Stimulated activated CD4-positive, alpha-beta T cell treated with anti-CD3 and anti-CD28 coated beads, Interleukin-1b, Interleukin-23, amount 100 ng/mL, for 24 hours (primary cell): Measurements from ENCODE around the gene CKB.
A peak's percentile ranks its signal among the peaks of the same experiment; 100 is the strongest.

Experiments used
- DNase-seq, 4 experiments: peaks; one replicate each; pipeline ENCODE4 v3.0.0-alpha.2; 2020; ENCODE audit warnings: low read depth in 4 of 4, low spot score in 1 of 4

The CKB gene

GRCh38 chr14:103538291-103539055 lies 15.8 kb upstream of the CKB start:
- DNase-seq, result no peak

- no peak for DNase-seq
Observed at GRCh38 chr14:103537175-103537990, 14.8 kb upstream of the CKB start.

- no peak for DNase-seq
Observed at GRCh38 chr14:103536693-103537092, 14.1 kb upstream of the CKB start.

- no peak for DNase-seq
Observed at GRCh38 chr14:103535891-103536565, 13.4 kb upstream of the CKB start.

DNA sequence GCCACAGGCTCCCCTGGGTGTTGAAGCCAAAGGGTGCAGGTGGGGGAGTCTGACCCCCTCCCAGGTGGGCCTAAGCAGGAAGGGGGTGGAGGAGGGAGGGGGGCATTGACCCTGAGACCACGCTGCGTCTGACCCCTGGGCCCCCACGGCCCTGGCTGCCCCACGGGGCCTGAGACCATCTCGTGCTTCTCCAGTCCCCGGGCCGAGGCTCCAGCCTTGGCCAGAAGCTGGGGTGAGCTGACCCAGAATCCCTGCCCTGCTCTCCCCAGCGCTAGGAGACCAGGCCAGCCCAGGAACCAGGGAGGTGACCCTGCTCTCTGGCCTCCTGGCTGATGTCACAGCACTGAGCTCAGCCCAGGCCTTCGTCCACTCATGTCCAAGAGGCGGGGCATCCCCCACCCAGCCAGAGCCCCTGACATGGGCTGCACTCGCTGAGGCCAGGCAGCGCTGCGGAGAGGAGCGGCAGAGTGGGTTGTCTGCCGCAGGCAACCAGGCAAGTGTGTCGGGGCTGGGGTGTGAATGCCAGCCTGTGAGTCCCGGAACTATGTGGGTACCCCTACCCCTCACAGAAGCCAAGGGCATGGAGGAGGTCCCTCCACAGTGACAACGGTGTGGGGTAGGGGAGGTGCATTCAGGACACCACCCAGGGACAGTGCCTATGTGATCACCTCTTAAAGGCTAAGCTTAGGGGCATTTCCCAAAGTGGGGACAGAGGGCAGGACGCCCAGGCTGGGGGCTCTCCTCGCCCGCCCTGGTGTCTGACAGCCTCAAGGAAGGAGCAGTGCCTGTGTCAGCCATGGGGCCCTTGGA lies 12.7 kb upstream of the CKB start:
- DNase-seq, result no peak

- no peak for DNase-seq
Observed at GRCh38 chr14:103534576-103535061, 12.0 kb upstream of the CKB start.

DNA sequence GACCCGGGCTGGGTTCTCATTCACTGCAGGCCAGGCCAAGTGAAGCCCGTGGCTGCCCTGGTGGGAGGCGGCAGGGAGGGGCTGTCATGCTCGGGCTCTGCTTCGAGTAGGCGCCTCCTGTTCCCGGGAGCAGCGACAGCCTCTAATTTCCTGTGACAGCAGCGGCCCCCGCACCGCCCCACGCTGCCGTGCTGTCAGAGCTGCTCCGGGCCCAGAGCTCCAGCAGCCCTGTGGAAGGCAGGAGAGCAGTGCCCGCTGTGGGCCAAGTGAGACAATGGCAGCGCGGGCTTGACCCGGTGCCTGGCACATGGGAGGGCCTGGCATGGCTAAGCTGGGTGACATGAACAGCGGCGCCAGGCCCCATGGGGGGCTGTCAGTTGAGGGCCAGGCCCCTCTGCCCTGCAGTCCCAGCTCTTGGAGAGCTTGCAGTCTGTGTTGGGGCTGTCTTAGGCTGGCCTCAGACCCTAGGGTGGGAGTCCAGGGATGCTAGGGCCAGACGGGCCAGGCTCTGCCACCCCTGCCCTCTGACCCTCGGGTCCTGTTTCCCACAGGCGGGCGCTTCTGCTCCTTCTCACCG lies 11.5 kb upstream of the CKB start:
- no peak for DNase-seq

- no peak for DNase-seq
Observed at GRCh38 chr14:103533137-103533998, 10.7 kb upstream of the CKB start.

DNA sequence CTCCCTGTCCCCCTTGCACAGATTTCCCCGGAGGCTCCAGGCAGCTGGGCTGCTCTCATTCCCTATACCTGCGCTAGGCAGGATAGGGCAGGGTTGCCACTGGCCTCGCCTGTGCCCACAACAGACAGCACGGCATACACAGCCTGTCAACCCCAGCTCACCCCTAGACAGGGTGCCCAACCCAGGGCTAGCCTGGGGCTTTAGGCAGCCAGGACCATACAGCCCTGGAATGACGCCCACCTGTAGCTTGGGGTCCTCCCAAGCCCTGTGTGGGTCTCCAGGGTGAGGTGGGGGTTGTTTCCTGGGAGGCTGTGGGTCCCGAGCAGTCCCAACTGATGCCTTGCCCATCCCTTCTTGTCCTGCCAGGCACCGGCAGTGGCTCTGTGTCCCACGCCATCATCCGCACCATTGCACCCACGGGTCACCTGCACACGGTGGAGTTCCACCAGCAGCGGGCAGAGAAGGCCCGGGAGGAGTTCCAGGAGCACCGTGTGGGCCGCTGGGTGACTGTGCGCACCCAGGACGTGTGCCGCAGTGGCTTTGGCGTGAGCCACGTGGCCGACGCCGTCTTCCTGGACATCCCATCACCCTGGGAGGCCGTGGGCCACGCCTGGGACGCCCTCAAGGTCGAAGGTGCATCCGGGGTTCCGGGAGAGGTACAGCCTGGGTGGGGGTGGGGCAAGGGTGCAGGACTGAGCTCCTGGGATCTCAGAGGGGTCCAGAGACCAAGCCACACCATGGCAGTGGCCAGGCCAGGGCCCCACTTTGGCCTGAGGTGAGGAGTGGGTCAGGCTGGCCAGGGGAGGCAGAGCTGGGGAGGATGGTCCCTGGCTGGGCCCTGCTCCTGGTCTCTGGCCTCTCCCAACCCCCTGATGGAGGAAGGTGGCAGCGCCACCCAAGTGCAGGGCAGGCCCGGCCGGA lies 9.8 kb upstream of the CKB start:
- no peak for DNase-seq

DNA sequence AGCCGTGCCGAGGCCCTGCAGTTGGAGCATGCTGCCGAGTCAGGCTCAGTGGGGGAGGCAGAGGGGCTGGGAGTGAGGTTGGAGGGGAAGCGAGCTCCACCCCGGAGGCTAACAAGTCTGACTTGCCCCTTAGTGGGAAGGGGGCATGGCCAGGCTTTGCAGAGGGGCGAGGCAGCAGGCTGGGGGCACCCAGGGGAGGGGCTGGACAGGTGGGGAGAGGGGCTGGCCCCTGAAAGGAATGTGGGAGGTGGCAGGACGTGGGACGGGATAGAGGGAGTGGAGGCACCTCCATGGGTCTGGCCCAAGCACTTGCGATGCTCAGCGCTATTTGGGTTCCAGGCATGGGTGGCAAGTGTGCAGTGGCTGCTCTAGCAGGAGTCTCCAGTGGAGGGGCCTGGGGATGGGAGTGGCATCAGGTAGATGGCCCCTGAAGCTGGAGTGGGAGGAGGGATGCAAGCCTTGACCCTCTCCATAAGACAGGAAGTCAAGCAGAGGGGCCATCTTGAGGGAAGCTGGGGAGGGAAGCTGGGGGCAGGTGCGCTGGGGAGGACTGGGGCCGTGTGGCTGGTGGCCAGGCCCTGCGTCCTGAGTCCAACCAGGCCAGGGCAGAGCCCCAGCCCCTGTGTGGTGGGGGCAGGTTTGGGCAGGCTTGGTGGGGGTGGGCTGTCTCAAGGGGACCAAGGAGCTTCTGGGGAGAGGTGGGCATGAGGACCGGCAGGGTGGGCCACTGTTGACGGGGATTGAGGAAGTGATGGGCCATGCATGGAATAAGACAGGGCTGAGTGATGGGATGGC lies 9.0 kb upstream of the CKB start:
- no peak for DNase-seq

DNA sequence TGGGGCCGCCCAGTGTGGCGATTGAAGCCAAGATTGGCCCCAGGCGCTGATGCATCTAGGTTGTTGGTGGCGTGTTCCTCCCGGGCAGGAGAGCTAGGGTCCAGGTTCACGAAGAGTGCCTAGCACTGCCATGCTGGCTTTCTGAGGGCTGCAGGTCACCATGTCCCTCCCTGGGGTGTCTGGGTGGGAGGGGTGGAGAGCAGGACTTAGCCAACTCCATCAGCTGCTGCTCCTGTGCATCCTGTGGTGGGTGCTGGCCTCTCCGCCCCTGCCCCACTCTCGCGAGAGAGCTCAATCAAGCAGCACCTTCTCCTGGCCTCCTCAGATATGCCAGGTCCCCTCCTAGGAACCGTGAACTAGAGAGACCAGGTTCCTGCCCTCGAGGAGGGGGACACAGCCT lies 8.2 kb upstream of the CKB start:
- DNase-seq, result no peak

- DNase-seq, result no peak
Observed at GRCh38 chr14:103530390-103530789, 7.8 kb upstream of the CKB start.

DNA sequence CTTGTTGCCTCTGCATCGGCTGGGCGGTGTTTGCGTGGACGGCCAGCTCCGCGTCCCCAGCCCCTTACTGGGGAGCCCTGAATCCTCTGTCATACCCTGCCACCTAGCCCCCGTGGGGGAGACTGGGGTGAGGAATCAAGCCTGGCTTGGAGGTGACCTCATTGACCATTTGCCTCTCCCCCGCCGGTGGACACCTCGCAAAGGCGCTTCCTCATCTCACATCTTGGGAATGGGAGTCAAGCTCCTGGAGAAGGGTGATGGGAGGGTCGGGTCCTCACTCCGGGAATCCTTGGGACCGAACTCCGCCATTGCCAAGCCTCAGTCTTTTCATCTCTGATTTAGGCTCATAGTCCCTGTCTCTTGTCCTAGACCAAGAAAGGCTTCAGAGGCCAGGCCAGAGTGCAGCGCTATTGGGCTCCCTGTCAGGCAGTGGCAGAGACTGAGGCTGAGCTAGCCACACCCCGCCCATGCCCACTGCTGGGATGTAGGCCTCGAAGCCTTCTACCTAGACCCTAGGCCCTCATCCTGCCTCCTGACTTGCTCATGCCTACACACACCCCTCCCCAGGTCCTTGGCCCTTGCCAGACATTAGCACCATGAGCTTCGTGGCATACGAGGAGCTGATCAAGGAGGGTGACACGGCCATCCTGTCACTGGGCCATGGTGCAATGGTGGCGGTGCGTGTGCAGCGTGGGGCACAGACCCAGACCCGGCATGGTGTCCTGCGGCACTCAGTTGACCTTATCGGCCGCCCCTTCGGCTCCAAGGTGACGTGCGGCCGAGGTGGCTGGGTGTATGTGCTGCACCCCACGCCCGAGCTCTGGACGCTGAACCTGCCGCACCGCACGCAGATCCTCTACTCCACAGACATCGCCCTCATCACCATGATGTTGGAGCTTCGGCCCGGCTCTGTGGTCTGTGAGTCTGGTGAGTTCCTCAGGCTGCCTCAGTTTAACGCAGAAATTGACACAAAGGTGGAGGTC lies 7.0 kb upstream of the CKB start:
- DNase-seq, result no peak

- DNase-seq, result peak; percentile 47 to 73 (median 65)
Observed at GRCh38 chr14:103528587-103529382, 6.2 kb upstream of the CKB start, which contains the start of gene TRMT61A. Gene TRMT61A (plus strand): TSS chr14:103529196. CDS start chr14:103529979, 783 bp downstream.

DNA sequence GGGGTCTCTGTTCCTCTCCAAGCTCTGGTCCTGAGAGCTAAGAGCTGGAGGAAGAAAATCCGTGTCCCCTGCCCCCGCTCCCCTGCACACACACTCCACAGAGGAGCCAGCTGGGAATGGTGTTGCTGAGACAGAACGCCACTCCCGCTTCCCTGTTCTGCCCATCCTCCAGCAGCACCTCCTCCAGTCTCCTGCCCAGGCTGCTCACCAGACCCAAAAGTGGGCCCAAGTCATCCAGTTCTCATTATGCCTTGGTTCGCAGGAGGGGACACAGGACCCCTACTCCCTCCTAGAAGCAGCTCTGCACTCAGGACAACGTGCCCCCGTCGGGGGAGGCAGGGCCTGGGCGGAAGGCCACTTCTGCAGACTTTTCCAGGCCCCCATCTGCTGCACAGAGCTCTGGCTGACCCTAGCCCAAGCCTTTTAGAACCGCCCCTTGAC lies 5.5 kb upstream of the CKB start:
- no peak for DNase-seq
